HEK293 (cell line): ENCODE results near the gene ETV4.

Source experiments
- CTCF ChIA-PET: fragments of 350-600 bp; formaldehyde crosslinking; extraction: SDS; loops from one replicate; lab custom pipeline; 2021; ENCODE audit warnings: antibody characterized with exemption; lab: Yijun Ruan, JAX
- POLR2A ChIA-PET: fragments of 300-600 bp; formaldehyde crosslinking; extraction: SDS; loops from one replicate; lab custom pipeline; 2020; ENCODE audit warnings: antibody characterized with exemption, inconsistent platforms; lab: Yijun Ruan, JAX
- H3K27ac ChIP-seq: fragments of 200-500 bp; sonication (Bioruptor generic); 2 replicates; pipeline ENCODE4 v1.5.1; 2014; ENCODE audit warnings: low read depth, low read length, control low read depth, inconsistent platforms; ENCODE audit errors: extremely low read depth
- H3K36me3 ChIP-seq, 2 experiments: fragments of 200-500 bp in 1 of 2; sonication (Bioruptor generic) in 1 of 2; 1 replicate in 1 of 2; 2 replicates in 1 of 2; pipeline ENCODE4 v1.5.1; 2014 to 2017; ENCODE audit warnings: inconsistent platforms in 2 of 2, low read length in 2 of 2; ENCODE audit not compliant: control insufficient read depth in 2 of 2, insufficient read depth in 1 of 2
- H3K4me1 ChIP-seq: fragments of 200-500 bp; sonication (Bioruptor generic); 2 replicates; pipeline ENCODE4 v1.5.1; 2014; ENCODE audit warnings: mild to moderate bottlenecking, low read length, inconsistent platforms; ENCODE audit not compliant: control insufficient read depth, insufficient read depth
- H3K4me3 ChIP-seq: 2 replicates; pipeline ENCODE4 v1.5.1; 2011; ENCODE audit warnings: low read depth, mild to moderate bottlenecking, control low read depth, low read length, moderate library complexity
- H3K9me3 ChIP-seq: fragments of 200-500 bp; sonication (Bioruptor generic); 2 replicates; pipeline ENCODE4 v1.5.1; 2014; ENCODE audit warnings: low read depth, low read length, inconsistent platforms; ENCODE audit not compliant: control insufficient read depth, insufficient read depth
- BCL11A ChIP-seq: fragments of 450-650 bp; formaldehyde crosslinking; IDR thresholded peaks from 2 replicates; pipeline ENCODE4 v1.5.1; 2016; ENCODE audit warnings: low read depth, missing biosample characterization, missing genetic modification characterization
- BCL11B ChIP-seq: fragments of 450-650 bp; formaldehyde crosslinking; IDR thresholded peaks from 2 replicates; pipeline ENCODE4 v1.5.1; 2016; ENCODE audit warnings: low read depth, missing biosample characterization, missing genetic modification characterization
- BCL6B ChIP-seq: fragments of 450-650 bp; formaldehyde crosslinking; IDR thresholded peaks from 2 replicates; pipeline ENCODE4 v1.5.1; 2017; ENCODE audit warnings: missing biosample characterization, missing genetic modification characterization
- FEZF1 ChIP-seq: fragments of 450-650 bp; formaldehyde crosslinking; IDR thresholded peaks from 2 replicates; pipeline ENCODE4 v1.5.1; 2016; ENCODE audit warnings: missing biosample characterization, missing genetic modification characterization
- GLI2 ChIP-seq: fragments of 450-650 bp; formaldehyde crosslinking; IDR thresholded peaks from 2 replicates; pipeline ENCODE4; 2017; ENCODE audit warnings: missing biosample characterization, missing genetic modification characterization, low read depth, borderline replicate concordance
- HOXD13 ChIP-seq: sonication (generic); formaldehyde crosslinking; IDR thresholded peaks from 2 replicates; pipeline ENCODE4 v1.8.0; 2022; ENCODE audit warnings: missing genetic modification reagents, borderline replicate concordance
- KLF17 ChIP-seq: fragments of 450-650 bp; formaldehyde crosslinking; IDR thresholded peaks from 2 replicates; pipeline ENCODE4 v1.5.1; 2016; ENCODE audit warnings: missing biosample characterization, missing genetic modification characterization
- KLF9 ChIP-seq: fragments of 450-650 bp; formaldehyde crosslinking; IDR thresholded peaks from 2 replicates; pipeline ENCODE4 v1.5.1; 2016; ENCODE audit warnings: missing biosample characterization, missing genetic modification characterization, low read depth
- PRDM6 ChIP-seq: fragments of 450-650 bp; formaldehyde crosslinking; IDR thresholded peaks from 2 replicates; pipeline ENCODE4 v1.5.1; 2017; ENCODE audit warnings: missing biosample characterization, missing genetic modification characterization
- SALL2 ChIP-seq: fragments of 450-650 bp; formaldehyde crosslinking; IDR thresholded peaks from 2 replicates; pipeline ENCODE4 v1.5.0; 2017; ENCODE audit warnings: missing biosample characterization, mild to moderate bottlenecking, missing genetic modification characterization, borderline replicate concordance
- TCF7L2 ChIP-seq: IDR thresholded peaks from 2 replicates; pipeline ENCODE4 v1.6.1; 2011; ENCODE audit warnings: low read depth, mild to moderate bottlenecking, inconsistent platforms, low read length, moderate library complexity, borderline replicate concordance
- ZBTB49 ChIP-seq: fragments of 450-650 bp; formaldehyde crosslinking; IDR thresholded peaks from 2 replicates; pipeline ENCODE4 v1.5.1; 2016; ENCODE audit warnings: missing biosample characterization, missing genetic modification characterization, low read depth
- ZBTB8A ChIP-seq: fragments of 450-650 bp; formaldehyde crosslinking; IDR thresholded peaks from 2 replicates; pipeline ENCODE4 v1.5.1; 2016; ENCODE audit warnings: missing biosample characterization, missing genetic modification characterization
- ZIC2 ChIP-seq: fragments of 450-650 bp; formaldehyde crosslinking; IDR thresholded peaks from 2 replicates; pipeline ENCODE4 v1.5.1; 2016; ENCODE audit warnings: missing biosample characterization, missing genetic modification characterization
- ZNF175 ChIP-seq: fragments of 450-650 bp; formaldehyde crosslinking; IDR thresholded peaks from 2 replicates; pipeline ENCODE4 v1.5.1; 2016; ENCODE audit warnings: missing biosample characterization, missing genetic modification characterization
- ZNF24 ChIP-seq: fragments of 450-650 bp; formaldehyde crosslinking; IDR thresholded peaks from 2 replicates; pipeline ENCODE4 v1.5.1; 2016; ENCODE audit warnings: missing biosample characterization, missing genetic modification characterization
- ZNF274 ChIP-seq, 2 experiments: fragments of 200-500 bp in 1 of 2; fragments of 450-650 bp in 1 of 2; sonication (Bioruptor generic) in 1 of 2; formaldehyde crosslinking in 1 of 2; IDR thresholded peaks; 2 replicates each; pipeline versions ENCODE4 v1.5.1 to v1.6.1; 2014 to 2016; ENCODE audit warnings: borderline replicate concordance in 1 of 2, inconsistent platforms in 1 of 2, low read length in 1 of 2, missing biosample characterization in 1 of 2, missing genetic modification characterization in 1 of 2
- ZNF391 ChIP-seq: fragments of 450-650 bp; formaldehyde crosslinking; IDR thresholded peaks from 2 replicates; pipeline ENCODE4 v1.5.1; 2016; ENCODE audit warnings: low read depth, missing biosample characterization, missing genetic modification characterization, borderline replicate concordance
- ZNF433 ChIP-seq: fragments of 450-650 bp; formaldehyde crosslinking; IDR thresholded peaks from 2 replicates; pipeline ENCODE4 v1.5.1; 2016; ENCODE audit warnings: missing biosample characterization, missing genetic modification characterization, low read depth
- ZNF571 ChIP-seq: fragments of 450-650 bp; formaldehyde crosslinking; IDR thresholded peaks from 2 replicates; pipeline ENCODE4 v1.5.0; 2017; ENCODE audit warnings: missing biosample characterization, missing genetic modification characterization
- ZNF580 ChIP-seq: fragments of 450-650 bp; formaldehyde crosslinking; IDR thresholded peaks from 2 replicates; pipeline ENCODE4 v1.5.1; 2016; ENCODE audit warnings: missing biosample characterization, missing genetic modification characterization
- ZNF596 ChIP-seq: fragments of 450-650 bp; IDR thresholded peaks from 2 replicates; pipeline ENCODE4 v1.5.0; 2018; ENCODE audit warnings: missing biosample characterization, mild to moderate bottlenecking, missing genetic modification characterization, moderate library complexity
- ZNF623 ChIP-seq: fragments of 450-650 bp; formaldehyde crosslinking; IDR thresholded peaks from 2 replicates; pipeline ENCODE4 v1.5.1; 2016; ENCODE audit warnings: missing biosample characterization, missing genetic modification characterization
- ZNF624 ChIP-seq: fragments of 450-650 bp; formaldehyde crosslinking; IDR thresholded peaks from 2 replicates; pipeline ENCODE4 v1.5.1; 2017; ENCODE audit warnings: missing biosample characterization, missing genetic modification characterization
- ZNF785 ChIP-seq: fragments of 450-650 bp; formaldehyde crosslinking; IDR thresholded peaks from 2 replicates; pipeline ENCODE4 v1.5.1; 2016; ENCODE audit warnings: missing biosample characterization, missing genetic modification characterization
- ZNF791 ChIP-seq: fragments of 450-650 bp; formaldehyde crosslinking; IDR thresholded peaks from 2 replicates; pipeline ENCODE4 v1.5.1; 2016; ENCODE audit warnings: missing biosample characterization, missing genetic modification characterization
- ZSCAN5A ChIP-seq: fragments of 450-650 bp; formaldehyde crosslinking; IDR thresholded peaks from 2 replicates; pipeline ENCODE4 v1.5.1; 2016; ENCODE audit warnings: missing biosample characterization, missing genetic modification characterization

The ETV4 gene

GRCh38 chr17:43573579-43574321 lies 27.6 kb upstream of the ETV4 start (continued):
- TF ChIP-seq ZNF624 (tag by site-specific recombination) (no peak), ZNF391 (tag by site-specific recombination) (no peak), ZSCAN5A (tag by site-specific recombination) (no peak)

GRCh38 chr17:43572368-43572980 lies 26.3 kb upstream of the ETV4 start:
- Histone ChIP-seq H3K4me1 (peaks cover 14% of the 10 kb centered on the region), H3K36me3 (no peaks in the 10 kb centered on the region), H3K4me3 (no peak overlapping the region), H3K27ac (no peak overlapping the region), H3K9me3 (no peaks in the 10 kb centered on the region)
- ChIA-PET CTCF (interaction anchor here (0.9 to 9.5 kb wide), 6 partner anchors 8 to 194 kb away, joined by 3 to 132 read pairs (median 36); partner anchors contain the start of gene SOST), POLR2A (interaction anchor here (0.5 to 1.2 kb wide), 2 partner anchors 174 to 601 kb away, joined by 3 read pairs; partner anchors contain the start of gene ARL4D)
- TF ChIP-seq ZNF24 (tag by site-specific recombination) (peak; percentile 88), KLF9 (tag by site-specific recombination) (no peak), ZNF791 (tag by site-specific recombination) (no peak), FEZF1 (no peak), ZNF274 (IDR thresholded peaks at IDR 0.05; ENCODE audit: low read length) (no peak), ZNF274 (tag by site-specific recombination; IDR thresholded peaks at IDR 0.05; ENCODE audit: borderline replicate concordance) (no peak), PRDM6 (no peak), ZNF623 (tag by site-specific recombination) (peak; percentile 92), ZNF580 (tag by site-specific recombination) (no peak), ZNF571 (tag by site-specific recombination) (no peak), ZIC2 (0 out of 2 replicates have a peak, but pooled peaks have one; percentile 21), ZNF433 (tag by site-specific recombination) (no peak), GLI2 (no peak), ZNF785 (tag by site-specific recombination) (no peak), ZBTB8A (no peak), BCL11A (no peak), KLF17 (tag by site-specific recombination) (peak; percentile 25; the same call in 1 of the 2 replicates), ZNF175 (no peak), HOXD13 (no peak), SALL2 (tag by site-specific recombination) (no peak), TCF7L2 (peak; percentile 92), ZNF596 (tag by site-specific recombination) (no peak), BCL11B (tag by site-specific recombination) (no peak), BCL6B (no peak), ZBTB49 (tag by site-specific recombination) (no peak)
